Measurements from ENCODE around the gene CST4. TPM values are rescaled to one million over a fixed set of nuclear protein-coding genes. Genes with fewer than 3 reads are reported as not detected.
A peak's percentile ranks its signal among the peaks of the same experiment; 100 is the strongest.
"Not testable (repeated sequence)": the region's sequence is repeated elsewhere in the genome, so short reads cannot be mapped to it uniquely, and the experiment has no call there.

The CST4 gene
- total RNA-seq, 2 experiments from 2014 or later: not detected

GRCh38 chr20:23640018-23640601 is 48.7 kb downstream of the CST4 start:
- no peak for ATAC-seq

GRCh38 chr20:23639490-23639958 is 49.3 kb downstream of the CST4 start:
- ATAC-seq (no peak), DNase-seq (no peak)
- peaks cover 3% of the 10 kb centered on the region for H3K4me1 Mint-ChIP-seq
- no peak overlapping the region for H3K4me3 Mint-ChIP-seq
- H3K36me3 Mint-ChIP-seq: no peaks in the 10 kb centered on the region
- H3K9me3 Mint-ChIP-seq (ENCODE audit: low read depth): no peaks in the 10 kb centered on the region
- CTCF ChIA-PET: interaction anchor here (1.6 kb wide), 1 partner anchor 33 kb away, joined by 3 read pairs; no protein-coding TSS in a partner anchor
- no peak overlapping the region for H3K27ac Mint-ChIP-seq
- peaks cover 22% of the 10 kb centered on the region for H3K27me3 Mint-ChIP-seq

More at GRCh38 chr20:23640018-23640601, 48.7 kb downstream of the CST4 start:
- Mint-ChIP-seq H3K27me3 (peaks cover 22% of the 10 kb centered on the region), H3K9me3 (ENCODE audit: low read depth) (no peaks in the 10 kb centered on the region), H3K36me3 (no peaks in the 10 kb centered on the region), H3K27ac (no peak overlapping the region), H3K4me3 (no peak overlapping the region), H3K4me1 (peaks cover 3% of the 10 kb centered on the region)
- CTCF ChIA-PET: interaction anchor here (1.1 to 1.6 kb wide), 2 partner anchors 9 to 33 kb away, joined by 3 read pairs; no protein-coding TSS in a partner anchor
- no peak for DNase-seq

GRCh38 chr20:23638309-23638708 is 50.5 kb downstream of the CST4 start:
- no peak for DNase-seq
- Mint-ChIP-seq H3K4me1 (peaks cover 3% of the 10 kb centered on the region), H3K36me3 (no peaks in the 10 kb centered on the region), H3K27me3 (peaks cover 22% of the 10 kb centered on the region), H3K9me3 (ENCODE audit: low read depth) (no peaks in the 10 kb centered on the region), H3K27ac (no peak overlapping the region), H3K4me3 (no peak overlapping the region)
- CTCF ChIA-PET: interaction anchor here (1.6 kb wide), 1 partner anchor 31 kb away, joined by 3 read pairs; no protein-coding TSS in a partner anchor
- ATAC-seq: no peak

GRCh38 chr20:23637282-23638221 is 51.3 kb downstream of the CST4 start, which contains the start of gene CST3:
Gene CST3, minus strand, starts transcription at chr20:23637955. Its CDS starts 93 bp downstream, at chr20:23637862.
- H3K4me3 Mint-ChIP-seq: peak within 1 kb of the TSS; percentile 3
- H3K9me3 Mint-ChIP-seq (ENCODE audit: low read depth): no peaks in the 10 kb centered on the region
- DNase-seq: no peak
- peak; percentile 23 for ATAC-seq
- CTCF ChIA-PET: no interaction called here
- no peaks in the 10 kb centered on the region for H3K36me3 Mint-ChIP-seq
- peaks cover 22% of the 10 kb centered on the region for H3K27me3 Mint-ChIP-seq
- no peak within 1 kb of the TSS for H3K27ac Mint-ChIP-seq
- peaks cover 3% of the 10 kb centered on the region for H3K4me1 Mint-ChIP-seq

GRCh38 chr20:23636908-23637281 is 51.9 kb downstream of the CST4 start:
- CTCF ChIA-PET: no interaction called here
- Mint-ChIP-seq H3K27ac (no peak overlapping the region), H3K4me3 (peak overlapping the region; percentile 3), H3K4me1 (peaks cover 3% of the 10 kb centered on the region), H3K27me3 (peaks cover 22% of the 10 kb centered on the region), H3K9me3 (ENCODE audit: low read depth) (no peaks in the 10 kb centered on the region), H3K36me3 (no peaks in the 10 kb centered on the region)
- no peak for ATAC-seq
- DNase-seq: no peak

GRCh38 chr20:23636182-23636907 is 52.5 kb downstream of the CST4 start:
- H3K4me3 Mint-ChIP-seq: no peak overlapping the region
- no peaks in the 10 kb centered on the region for H3K36me3 Mint-ChIP-seq
- H3K27me3 Mint-ChIP-seq: peaks cover 22% of the 10 kb centered on the region
- no peaks in the 10 kb centered on the region for H3K9me3 Mint-ChIP-seq (ENCODE audit: low read depth)
- CTCF ChIA-PET: no interaction called here
- DNase-seq: no peak
- H3K4me1 Mint-ChIP-seq: peaks cover 3% of the 10 kb centered on the region
- H3K27ac Mint-ChIP-seq: no peak overlapping the region
- ATAC-seq: no peak

GRCh38 chr20:23635768-23636090 is 53.1 kb downstream of the CST4 start:
- ATAC-seq; H3K27ac Mint-ChIP-seq; H3K9me3 Mint-ChIP-seq (ENCODE audit: low read depth); H3K4me1 Mint-ChIP-seq; H3K36me3 Mint-ChIP-seq; CTCF ChIA-PET; DNase-seq; H3K4me3 Mint-ChIP-seq: not testable (repeated sequence)
- peaks cover 22% of the 10 kb centered on the region for H3K27me3 Mint-ChIP-seq

Other genes starting within 250 kb of the CST4 start
- not detected for gene CSTL1, start 249.4 kb downstream of the CST4 start, total RNA-seq
- not detected for gene CST11, start 236.2 kb downstream of the CST4 start, total RNA-seq
- not detected for gene CST8, start 197.9 kb downstream of the CST4 start, total RNA-seq
- gene CST9L, start 120.6 kb downstream of the CST4 start, total RNA-seq: not detected
- gene CST9, start 83.1 kb downstream of the CST4 start, total RNA-seq: not detected
- under 1 TPM; 0.47 to 0.61 TPM for gene CST3, start 51.1 kb downstream of the CST4 start, total RNA-seq
- not detected for gene CST1, start 61.9 kb upstream of the CST4 start, total RNA-seq
- gene CST2, start 137.7 kb upstream of the CST4 start, total RNA-seq: not detected
- not detected for gene CST5, start 190.7 kb upstream of the CST4 start, total RNA-seq